Measurements from ENCODE around the gene RPL38.

RPL38 gene

GRCh38 chr17:74160656-74161502, 42.6 kb upstream of the RPL38 start:
- DNase-seq (ENCODE audit: low read depth) = no peak
- H3K4me3 ChIP-seq (ENCODE audit: low read length) = no peak overlapping the region
- no peak for TF ChIP-seq CTCF (IDR thresholded peaks at IDR 0.05; ENCODE audit: insufficient read depth, low read depth, low read length, missing control alignments)

GRCh38 chr17:74161503-74161875, 42.0 kb upstream of the RPL38 start:
- TF ChIP-seq CTCF (IDR thresholded peaks at IDR 0.05; ENCODE audit: insufficient read depth, low read depth, low read length, missing control alignments) = no peak
- H3K4me3 ChIP-seq (ENCODE audit: low read length) = no peak overlapping the region
- DNase-seq (ENCODE audit: low read depth) = no peak

GRCh38 chr17:74163271-74163821, 40.1 kb upstream of the RPL38 start:
- DNase-seq (ENCODE audit: low read depth) = no peak
- TF ChIP-seq CTCF (IDR thresholded peaks at IDR 0.05; ENCODE audit: insufficient read depth, low read depth, low read length, missing control alignments) = no peak
- no peak overlapping the region for H3K4me3 ChIP-seq (ENCODE audit: low read length)

- no peak overlapping the region for H3K4me3 ChIP-seq (ENCODE audit: low read length)
- TF ChIP-seq CTCF (IDR thresholded peaks at IDR 0.05; ENCODE audit: insufficient read depth, low read depth, low read length, missing control alignments) = no peak
- no peak for DNase-seq (ENCODE audit: low read depth)
Observed at GRCh38 chr17:74163836-74164235, 39.6 kb upstream of the RPL38 start.

- DNase-seq (ENCODE audit: low read depth) = no peak
- TF ChIP-seq CTCF (IDR thresholded peaks at IDR 0.05; ENCODE audit: insufficient read depth, low read depth, low read length, missing control alignments) = no peak
- no peak overlapping the region for H3K4me3 ChIP-seq (ENCODE audit: low read length)
Observed at GRCh38 chr17:74164446-74165045, 38.9 kb upstream of the RPL38 start.

GRCh38 chr17:74165797-74166365, 37.6 kb upstream of the RPL38 start:
- DNase-seq (ENCODE audit: low read depth) = no peak
- no peak overlapping the region for H3K4me3 ChIP-seq (ENCODE audit: low read length)
- no peak for TF ChIP-seq CTCF (IDR thresholded peaks at IDR 0.05; ENCODE audit: insufficient read depth, low read depth, low read length, missing control alignments)

All from epithelial cell of esophagus (primary cell).